Adrenal gland (tissue), 5 donors: ENCODE measurements around the gene GPR157.

Experiments used
- CTCF ChIP-seq, 6 experiments: fragments of 450-650 bp in 4 of 6; fragments of 200-600 bp in 2 of 6; sonication (generic) in 1 of 6; IDR thresholded peaks; 1 replicate in 5 of 6; 2 replicates in 1 of 6; pipeline versions ENCODE4 v1.5.1 to v1.8.0; 2016 to 2021; ENCODE audit warnings: antibody characterized with exemption in 6 of 6, mild to moderate bottlenecking in 2 of 6, moderate library complexity in 1 of 6
- POLR2A ChIP-seq, 2 donors: fragments of 450-650 bp; IDR thresholded peaks; one replicate each; pipeline ENCODE4 v1.6.1; 2017; ENCODE audit warnings: antibody characterized with exemption in 2 of 2, mild to moderate bottlenecking in 2 of 2, moderate library complexity in 1 of 2
- donor health status: DM: no; HTN: no; CAD: no.

GRCh38 chr1:9065213-9065751, 63.6 kb downstream of the GPR157 start:
- TF ChIP-seq CTCF (IDR thresholded peaks at IDR 0.05): no peak
- no peak for TF ChIP-seq POLR2A (IDR thresholded peaks at IDR 0.05)
